ENCODE data around the gene KCNC4.

KCNC4 gene

GRCh38 chr1:110225212-110225611 is 15.1 kb downstream of the KCNC4 start:
- Mint-ChIP-seq H3K9me3 (no peaks in the 10 kb centered on the region), H3K27me3 (no peaks in the 10 kb centered on the region), H3K36me3 (no peaks in the 10 kb centered on the region), H3K4me1 (no peaks in the 10 kb centered on the region), H3K27ac (no peak overlapping the region), H3K4me3 (no peak overlapping the region)
- CTCF ChIA-PET, result no interaction called here
- DNase-seq, result no peak

- no peak overlapping the region for H3K4me3 Mint-ChIP-seq
- no peaks in the 10 kb centered on the region for H3K27me3 Mint-ChIP-seq
- no peak for DNase-seq
- no peak overlapping the region for H3K27ac Mint-ChIP-seq
- H3K4me1 Mint-ChIP-seq, result no peaks in the 10 kb centered on the region
- no peaks in the 10 kb centered on the region for H3K36me3 Mint-ChIP-seq
- no peaks in the 10 kb centered on the region for H3K9me3 Mint-ChIP-seq
- CTCF ChIA-PET, result no interaction called here
Observed at GRCh38 chr1:110225756-110226404, 15.8 kb downstream of the KCNC4 start.

- CTCF ChIA-PET, result no interaction called here
- H3K27ac Mint-ChIP-seq, result no peak overlapping the region
Observed at GRCh38 chr1:110227774-110228173, 17.7 kb downstream of the KCNC4 start.

GRCh38 chr1:110228381-110228780 is 18.3 kb downstream of the KCNC4 start:
- no peaks in the 10 kb centered on the region for H3K4me1 Mint-ChIP-seq
- no peak overlapping the region for H3K4me3 Mint-ChIP-seq
- no peaks in the 10 kb centered on the region for H3K9me3 Mint-ChIP-seq
- CTCF ChIA-PET, result interaction anchor here (0.6 to 1.0 kb wide), 2 partner anchors 21 to 232 kb away, joined by 3 to 4 read pairs; no protein-coding TSS in a partner anchor
- H3K27me3 Mint-ChIP-seq, result no peaks in the 10 kb centered on the region
- H3K36me3 Mint-ChIP-seq, result no peaks in the 10 kb centered on the region
- H3K27ac Mint-ChIP-seq, result no peak overlapping the region
- no peak for DNase-seq

More at GRCh38 chr1:110227774-110228173, 17.7 kb downstream of the KCNC4 start:
- Mint-ChIP-seq H3K4me3 (no peak overlapping the region), H3K36me3 (no peaks in the 10 kb centered on the region), H3K27me3 (no peaks in the 10 kb centered on the region), H3K4me1 (no peaks in the 10 kb centered on the region), H3K9me3 (no peaks in the 10 kb centered on the region)
- no peak for DNase-seq

- Mint-ChIP-seq H3K36me3 (no peaks in the 10 kb centered on the region), H3K27me3 (no peaks in the 10 kb centered on the region), H3K4me3 (no peak overlapping the region), H3K4me1 (no peaks in the 10 kb centered on the region), H3K27ac (no peak overlapping the region), H3K9me3 (no peaks in the 10 kb centered on the region)
- DNase-seq, result no peak
- CTCF ChIA-PET, result interaction anchor here (0.6 to 1.0 kb wide), 2 partner anchors 22 to 232 kb away, joined by 3 to 4 read pairs; no protein-coding TSS in a partner anchor
Observed at GRCh38 chr1:110228869-110229268, 18.8 kb downstream of the KCNC4 start.

GRCh38 chr1:110229348-110230001 is 19.4 kb downstream of the KCNC4 start:
- Mint-ChIP-seq H3K27me3 (no peaks in the 10 kb centered on the region), H3K4me1 (no peaks in the 10 kb centered on the region), H3K9me3 (no peaks in the 10 kb centered on the region), H3K27ac (no peak overlapping the region), H3K36me3 (no peaks in the 10 kb centered on the region), H3K4me3 (no peak overlapping the region)
- CTCF ChIA-PET, result interaction anchor here (1.0 kb wide), 1 partner anchor 231 kb away, joined by 3 read pairs; no protein-coding TSS in a partner anchor
- no peak for DNase-seq

- CTCF ChIA-PET, result no interaction called here
Observed at GRCh38 chr1:110230381-110231199, 20.5 kb downstream of the KCNC4 start.

GRCh38 chr1:110233861-110234260 is 23.7 kb downstream of the KCNC4 start:
- Mint-ChIP-seq H3K27me3 (no peaks in the 10 kb centered on the region), H3K4me3 (no peak overlapping the region), H3K9me3 (no peaks in the 10 kb centered on the region), H3K4me1 (no peaks in the 10 kb centered on the region), H3K36me3 (no peaks in the 10 kb centered on the region), H3K27ac (no peak overlapping the region)
- CTCF ChIA-PET, result no interaction called here
- no peak for DNase-seq

More at GRCh38 chr1:110230381-110231199, 20.5 kb downstream of the KCNC4 start:
- H3K4me3 Mint-ChIP-seq, result no peak overlapping the region
- H3K36me3 Mint-ChIP-seq, result no peaks in the 10 kb centered on the region
- no peaks in the 10 kb centered on the region for H3K27me3 Mint-ChIP-seq
- H3K9me3 Mint-ChIP-seq, result no peaks in the 10 kb centered on the region
- no peaks in the 10 kb centered on the region for H3K4me1 Mint-ChIP-seq
- no peak overlapping the region for H3K27ac Mint-ChIP-seq
- DNase-seq, result no peak

- no peaks in the 10 kb centered on the region for H3K27me3 Mint-ChIP-seq
- CTCF ChIA-PET, result interaction anchor here (1.2 kb wide), 1 partner anchor 27 kb away, joined by 4 read pairs; no protein-coding TSS in a partner anchor
- H3K27ac Mint-ChIP-seq, result no peak overlapping the region
- DNase-seq, result no peak
- no peaks in the 10 kb centered on the region for H3K4me1 Mint-ChIP-seq
- H3K36me3 Mint-ChIP-seq, result no peaks in the 10 kb centered on the region
- no peak overlapping the region for H3K4me3 Mint-ChIP-seq
- H3K9me3 Mint-ChIP-seq, result no peaks in the 10 kb centered on the region
Observed at GRCh38 chr1:110234691-110235090, 24.6 kb downstream of the KCNC4 start.

- CTCF ChIA-PET, result interaction anchor here (1.2 to 1.4 kb wide), 2 partner anchors 28 to 261 kb away, joined by 4 read pairs; no protein-coding TSS in a partner anchor
- Mint-ChIP-seq H3K9me3 (no peaks in the 10 kb centered on the region), H3K27ac (no peak overlapping the region), H3K4me1 (no peaks in the 10 kb centered on the region), H3K4me3 (no peak overlapping the region), H3K27me3 (no peaks in the 10 kb centered on the region), H3K36me3 (no peaks in the 10 kb centered on the region)
- no peak for DNase-seq
Observed at GRCh38 chr1:110235181-110235833, 25.2 kb downstream of the KCNC4 start.

- H3K9me3 Mint-ChIP-seq, result no peaks in the 10 kb centered on the region
- no peaks in the 10 kb centered on the region for H3K36me3 Mint-ChIP-seq
- H3K4me1 Mint-ChIP-seq, result no peaks in the 10 kb centered on the region
- DNase-seq, result no peak
- H3K27me3 Mint-ChIP-seq, result no peaks in the 10 kb centered on the region
- no peak overlapping the region for H3K27ac Mint-ChIP-seq
- CTCF ChIA-PET, result interaction anchor here (1.2 to 1.4 kb wide), 2 partner anchors 29 to 260 kb away, joined by 4 read pairs; no protein-coding TSS in a partner anchor
- no peak overlapping the region for H3K4me3 Mint-ChIP-seq
Observed at GRCh38 chr1:110235834-110236682, 25.9 kb downstream of the KCNC4 start.

- no peak for DNase-seq
- H3K36me3 Mint-ChIP-seq, result no peaks in the 10 kb centered on the region
- no peaks in the 10 kb centered on the region for H3K9me3 Mint-ChIP-seq
- no peak overlapping the region for H3K4me3 Mint-ChIP-seq
- no peaks in the 10 kb centered on the region for H3K27me3 Mint-ChIP-seq
- CTCF ChIA-PET, result interaction anchor here (1.9 kb wide), 1 partner anchor 29 kb away, joined by 6 read pairs; no protein-coding TSS in a partner anchor
- H3K4me1 Mint-ChIP-seq, result no peaks in the 10 kb centered on the region
- no peak overlapping the region for H3K27ac Mint-ChIP-seq
Observed at GRCh38 chr1:110237386-110238152, 27.5 kb downstream of the KCNC4 start.
